ENCODE results near the gene GSTA2. TPM values are rescaled to one million over a fixed set of nuclear protein-coding genes. Genes with fewer than 3 reads are reported as not detected.

The GSTA2 gene
- total and polyA plus RNA-seq, 2 of the 13 experiments (the other 11 are each of a cell fraction or from before 2014, with no cell fraction given), result 0.75 to 13.7 TPM

GRCh38 chr6:52725535-52726192 lies 37.6 kb downstream of the GSTA2 start (continued):
- TF ChIP-seq IRX3 (CRISPR knock-in tag; IDR thresholded peaks at IDR 0.05; ENCODE audit: borderline replicate concordance, low read depth), result no peak
- peak; percentile 76; the same call in 1 of the 2 replicates for TF ChIP-seq SNAPC2 (CRISPR knock-in tag; IDR thresholded peaks at IDR 0.05)
- TF ChIP-seq FOXC1 (CRISPR knock-in tag; IDR thresholded peaks at IDR 0.05; ENCODE audit: borderline replicate concordance), result no peak
- peak; percentile 68 for TF ChIP-seq PHF5A (CRISPR knock-in tag; IDR thresholded peaks at IDR 0.05; ENCODE audit: low read depth, unreplicated experiment)
- peak; percentile 95 for TF ChIP-seq ZNF337 (CRISPR knock-in tag; IDR thresholded peaks at IDR 0.05; ENCODE audit: borderline replicate concordance, low read depth)
- TF ChIP-seq TCF7L2 (IDR thresholded peaks at IDR 0.05; ENCODE audit: low read depth, low read length), result peak; percentile 61
- TF ChIP-seq ATF3 (CRISPR knock-in tag; IDR thresholded peaks at IDR 0.05), result peak; percentile 87
- peak; percentile 79 for TF ChIP-seq MAX (IDR thresholded peaks at IDR 0.05)
- no peak for TF ChIP-seq ZNF207 (IDR thresholded peaks at IDR 0.05; ENCODE audit: borderline replicate concordance)
- TF ChIP-seq ZNF788 (CRISPR knock-in tag; IDR thresholded peaks at IDR 0.05; ENCODE audit: borderline replicate concordance), result peak; percentile 82; the same call in 1 of the 2 replicates
- TF ChIP-seq ZNF784 (CRISPR knock-in tag; IDR thresholded peaks at IDR 0.05; ENCODE audit: borderline replicate concordance), result no peak
- TF ChIP-seq ZNF770 (CRISPR knock-in tag; IDR thresholded peaks at IDR 0.05), result no peak
- peak; percentile 95 for TF ChIP-seq ZNF292 (CRISPR knock-in tag; IDR thresholded peaks at IDR 0.05; ENCODE audit: borderline replicate concordance, low read depth)
- peak; percentile 41; the same call in 1 of the 2 replicates for TF ChIP-seq GMEB1 (CRISPR knock-in tag; IDR thresholded peaks at IDR 0.05; ENCODE audit: borderline replicate concordance)
- no peak for TF ChIP-seq TAF1 (CRISPR knock-in tag; IDR thresholded peaks at IDR 0.05)
